Right atrium auricular region (tissue), 2 donors: ENCODE results near the gene FBXL2. TPM values are rescaled to one million over a fixed set of nuclear protein-coding genes. Genes with fewer than 3 reads are reported as not detected.

Experiments used
- DNase-seq: peaks from one replicate; pipeline ENCODE4 v3.0.0-alpha.2; 2019; ENCODE audit warnings: low spot score
- H3K27ac ChIP-seq, 2 donors: fragments of 200-600 bp; sonication (generic); 1 replicate in 1 of 2; 2 replicates in 1 of 2; pipeline ENCODE4 v1.5.1; 2016 to 2019
- H3K27me3 ChIP-seq, 2 donors: fragments of 200-600 bp; sonication (generic); one replicate each; pipeline versions ENCODE4 v1.5.1 to v1.6.0; 2017 to 2019
- H3K36me3 ChIP-seq: fragments of 200-600 bp; sonication (generic); one replicate; pipeline ENCODE4 v1.5.1; 2016
- H3K4me1 ChIP-seq, 2 donors: fragments of 200-600 bp; sonication (generic); one replicate each; pipeline versions ENCODE4 v1.5.1 to v1.6.0; 2017 to 2019
- H3K4me3 ChIP-seq, 2 donors: fragments of 200-600 bp; sonication (generic); 1 replicate in 1 of 2; 2 replicates in 1 of 2; pipeline ENCODE4 v1.5.1; 2017 to 2019; ENCODE audit warnings: mild to moderate bottlenecking in 1 of 2, moderate library complexity in 1 of 2
- H3K9me3 ChIP-seq, 2 donors: fragments of 200-600 bp; sonication (generic); one replicate each; pipeline ENCODE4 v1.5.1; 2019
- CTCF ChIP-seq, 2 donors: fragments of 200-600 bp; sonication (generic); IDR thresholded peaks; one replicate each; pipeline ENCODE4 v1.5.1; 2019; ENCODE audit warnings: antibody characterized with exemption in 2 of 2
- total RNA-seq, 2 donors: library from RNA; depleted of rRNA; stranded (reverse); fragments of >200 nt; gene quantifications; one replicate each; pipeline ENCODE4 v1.1.0, GENCODE V29; 2016

The FBXL2 gene
- total RNA-seq, 2 donors from 2014 or later: 2.0 TPM

- Histone ChIP-seq H3K4me1 (no peaks in the 10 kb centered on the region), H3K9me3 (peaks cover 2 to 6% of the 10 kb centered on the region in 2 donors), H3K27ac (no peak overlapping the region), H3K4me3 (no peak overlapping the region), H3K27me3 (no peaks in the 10 kb centered on the region), H3K36me3 (no peaks in the 10 kb centered on the region)
- no peak for DNase-seq
- no peak for TF ChIP-seq CTCF (IDR thresholded peaks at IDR 0.05)
Observed at GRCh38 chr3:33315826-33316225, 38.6 kb downstream of the FBXL2 start.

GRCh38 chr3:33317963-33318709 is 40.9 kb downstream of the FBXL2 start:
- Histone ChIP-seq H3K4me1 (no peaks in the 10 kb centered on the region), H3K27me3 (no peaks in the 10 kb centered on the region), H3K9me3 (no peaks in the 10 kb centered on the region), H3K4me3 (no peak overlapping the region), H3K27ac (no peak overlapping the region), H3K36me3 (no peaks in the 10 kb centered on the region)
- no peak for TF ChIP-seq CTCF (IDR thresholded peaks at IDR 0.05)
- no peak for DNase-seq

- Histone ChIP-seq H3K4me1 (no peaks in the 10 kb centered on the region), H3K9me3 (no peaks in the 10 kb centered on the region), H3K4me3 (no peak overlapping the region), H3K36me3 (no peaks in the 10 kb centered on the region), H3K27me3 (no peaks in the 10 kb centered on the region), H3K27ac (no peak overlapping the region)
- no peak for DNase-seq
- TF ChIP-seq CTCF (IDR thresholded peaks at IDR 0.05): no peak
Observed at GRCh38 chr3:33318710-33319380, 41.6 kb downstream of the FBXL2 start.

GRCh38 chr3:33322412-33322811 is 45.2 kb downstream of the FBXL2 start:
- no peak for DNase-seq
- no peak overlapping the region for H3K4me3 ChIP-seq

GRCh38 chr3:33331414-33331813 is 54.2 kb downstream of the FBXL2 start:
- no peak for DNase-seq
- H3K4me3 ChIP-seq: no peak overlapping the region
- H3K27ac ChIP-seq: no peak overlapping the region
- no peaks in the 10 kb centered on the region for H3K27me3 ChIP-seq
- no peaks in the 10 kb centered on the region for H3K4me1 ChIP-seq
- no peaks in the 10 kb centered on the region for H3K36me3 ChIP-seq
- peaks cover 0 to 7% of the 10 kb centered on the region in 2 donors for H3K9me3 ChIP-seq
- no peak for TF ChIP-seq CTCF (IDR thresholded peaks at IDR 0.05)

More at GRCh38 chr3:33322412-33322811, 45.2 kb downstream of the FBXL2 start:
- Histone ChIP-seq H3K27me3 (no peaks in the 10 kb centered on the region), H3K27ac (no peak overlapping the region), H3K9me3 (no peaks in the 10 kb centered on the region), H3K36me3 (no peaks in the 10 kb centered on the region), H3K4me1 (no peaks in the 10 kb centered on the region)
- no peak for TF ChIP-seq CTCF (IDR thresholded peaks at IDR 0.05)
